Measurements from ENCODE around the gene CRELD2.

- TF ChIP-seq CTCF (IDR thresholded peaks at IDR 0.05 in 4 of 5, conservative IDR thresholded peaks at IDR 0.05 in 1 of 5), result no peak
- TF ChIP-seq POLR2A (IDR thresholded peaks at IDR 0.05), result no peak
Measured at GRCh38 chr22:49928185-49928495, 9.7 kb downstream of the CRELD2 start.

Data from gastrocnemius medialis (tissue), 4 donors.